Measurements from ENCODE around the gene GPR162. TPM values are rescaled to one million over a fixed set of nuclear protein-coding genes. Genes with fewer than 3 reads are reported as not detected.
A peak's percentile ranks its signal among the peaks of the same experiment; 100 is the strongest.

The GPR162 gene
- polyA plus RNA-seq (ENCODE audit: low read depth in 6 of 6), result not detected

- peak within 1 kb of the TSS in 7 of 8 donors; percentile 29 to 73 (median 53) for H3K4me3 Mint-ChIP-seq
- no peak for DNase-seq
- peaks cover 0 to 9% of the 10 kb centered on the region in 2 donors for H3K36me3 Mint-ChIP-seq
- no peaks in the 10 kb centered on the region for H3K9me3 Mint-ChIP-seq
- peaks cover 19 to 28% (median 24%) of the 10 kb centered on the region in 3 donors for H3K4me1 Mint-ChIP-seq
- H3K27me3 Mint-ChIP-seq, result peaks cover 53 to 89% (median 84%) of the 10 kb centered on the region in 3 donors
- peak within 1 kb of the TSS in 3 of 6 donors; percentile 56 to 84 (median 81) for H3K27ac Mint-ChIP-seq
- no peak for ATAC-seq (ENCODE audit: low read depth in 2 of 2)
Measured at GRCh38 chr12:6821591-6822425, at the start of gene GPR162. TSS of gene GPR162 (plus strand) at chr12:6821821. CDS start at chr12:6823899, 2,078 bp downstream.

- Mint-ChIP-seq H3K4me3 (peak within 1 kb of the TSS in 4 of 8 donors; percentile 24 to 69 (median 65)), H3K4me1 (peaks cover 27 to 36% (median 31%) of the 10 kb centered on the region in 3 donors), H3K27ac (peak within 1 kb of the TSS in 1 of 6 donors; percentile 65), H3K27me3 (peaks cover 53 to 99% (median 95%) of the 10 kb centered on the region in 3 donors), H3K9me3 (peaks cover 0 to 1% (median 0%) of the 10 kb centered on the region in 7 donors), H3K36me3 (peaks cover 0 to 8% of the 10 kb centered on the region in 2 donors)
- peak; percentile 27 to 41 for ATAC-seq (ENCODE audit: low read depth in 2 of 2)
- DNase-seq, result no peak
Measured at GRCh38 chr12:6772331-6772695, 49.3 kb upstream of the GPR162 start, which contains the start of gene LAG3. TSS of gene LAG3 (plus strand) at chr12:6772520. CDS start at chr12:6772853, 333 bp downstream.

GRCh38 chr12:6772726-6773589 lies 48.7 kb upstream of the GPR162 start:
- H3K27ac Mint-ChIP-seq, result peak overlapping the region in 1 of 6 donors; percentile 65
- peaks cover 0 to 8% of the 10 kb centered on the region in 2 donors for H3K36me3 Mint-ChIP-seq
- peaks cover 0 to 1% (median 0%) of the 10 kb centered on the region in 7 donors for H3K9me3 Mint-ChIP-seq
- ATAC-seq (ENCODE audit: low read depth in 2 of 2) (no peak), DNase-seq (no peak)
- H3K27me3 Mint-ChIP-seq, result peaks cover 54 to 99% (median 95%) of the 10 kb centered on the region in 3 donors
- H3K4me1 Mint-ChIP-seq, result peaks cover 22 to 30% (median 25%) of the 10 kb centered on the region in 3 donors
- H3K4me3 Mint-ChIP-seq, result peak overlapping the region in 2 of 8 donors; percentile 2 to 40

GRCh38 chr12:6773590-6774351 lies 47.9 kb upstream of the GPR162 start:
- DNase-seq (no peak), ATAC-seq (ENCODE audit: low read depth in 2 of 2) (no peak)
- Mint-ChIP-seq H3K27ac (no peak overlapping the region), H3K36me3 (peaks cover 0 to 8% of the 10 kb centered on the region in 2 donors), H3K27me3 (peaks cover 52 to 99% (median 95%) of the 10 kb centered on the region in 3 donors), H3K4me3 (peak overlapping the region in 2 of 8 donors; percentile 2 to 6), H3K4me1 (peaks cover 27 to 37% (median 31%) of the 10 kb centered on the region in 3 donors), H3K9me3 (peaks cover 0 to 1% (median 0%) of the 10 kb centered on the region in 7 donors)

GRCh38 chr12:6774499-6775062 lies 47.0 kb upstream of the GPR162 start:
- Mint-ChIP-seq H3K9me3 (no peaks in the 10 kb centered on the region), H3K36me3 (peaks cover 0 to 8% of the 10 kb centered on the region in 2 donors), H3K27me3 (peaks cover 46 to 93% (median 88%) of the 10 kb centered on the region in 3 donors), H3K4me1 (peaks cover 30 to 42% (median 35%) of the 10 kb centered on the region in 3 donors), H3K4me3 (peak overlapping the region in 1 of 8 donors; percentile 63), H3K27ac (no peak overlapping the region)
- no peak for ATAC-seq (ENCODE audit: low read depth in 2 of 2)
- DNase-seq, result no peak

GRCh38 chr12:6775185-6776174 lies 46.1 kb upstream of the GPR162 start:
- Mint-ChIP-seq H3K4me1 (peaks cover 30 to 42% (median 35%) of the 10 kb centered on the region in 3 donors), H3K27me3 (peaks cover 46 to 84% (median 79%) of the 10 kb centered on the region in 3 donors), H3K36me3 (peaks cover 0 to 8% of the 10 kb centered on the region in 2 donors), H3K4me3 (peak overlapping the region in 2 of 8 donors; percentile 24 to 42), H3K9me3 (no peaks in the 10 kb centered on the region), H3K27ac (peak overlapping the region in 1 of 6 donors; percentile 36)
- ATAC-seq (ENCODE audit: low read depth in 2 of 2) (no peak), DNase-seq (no peak)

GRCh38 chr12:6777386-6777785 lies 44.2 kb upstream of the GPR162 start:
- H3K27ac Mint-ChIP-seq, result no peak overlapping the region
- peaks cover 0 to 8% of the 10 kb centered on the region in 2 donors for H3K36me3 Mint-ChIP-seq
- peaks cover 38 to 65% (median 61%) of the 10 kb centered on the region in 3 donors for H3K27me3 Mint-ChIP-seq
- peak overlapping the region in 2 of 8 donors; percentile 19 to 29 for H3K4me3 Mint-ChIP-seq
- H3K9me3 Mint-ChIP-seq, result no peaks in the 10 kb centered on the region
- H3K4me1 Mint-ChIP-seq, result peaks cover 25 to 30% (median 29%) of the 10 kb centered on the region in 3 donors
- no peak for DNase-seq
- ATAC-seq (ENCODE audit: low read depth in 2 of 2), result no peak

GRCh38 chr12:6778217-6778573 lies 43.4 kb upstream of the GPR162 start:
- Mint-ChIP-seq H3K4me3 (peak overlapping the region in 6 of 8 donors; percentile 54 to 95 (median 88)), H3K36me3 (peaks cover 0 to 8% of the 10 kb centered on the region in 2 donors), H3K4me1 (peaks cover 22 to 24% (median 23%) of the 10 kb centered on the region in 3 donors), H3K27me3 (peaks cover 38 to 59% (median 54%) of the 10 kb centered on the region in 3 donors), H3K27ac (peak overlapping the region in 1 of 6 donors; percentile 29), H3K9me3 (no peaks in the 10 kb centered on the region)
- DNase-seq (no peak), ATAC-seq (ENCODE audit: low read depth in 2 of 2) (no peak)

GRCh38 chr12:6778574-6779550 lies 42.8 kb upstream of the GPR162 start:
- peak; percentile 93 for ATAC-seq (ENCODE audit: low read depth in 2 of 2)
- Mint-ChIP-seq H3K4me3 (peak overlapping the region; percentile 54 to 95 (median 86)), H3K27ac (peak overlapping the region in 4 of 6 donors; percentile 5 to 96 (median 88)), H3K27me3 (peaks cover 38 to 59% (median 57%) of the 10 kb centered on the region in 3 donors), H3K36me3 (peaks cover 0 to 8% of the 10 kb centered on the region in 2 donors), H3K4me1 (peaks cover 20 to 22% (median 21%) of the 10 kb centered on the region in 3 donors), H3K9me3 (no peaks in the 10 kb centered on the region)
- DNase-seq, result peak; percentile 83

- H3K27ac Mint-ChIP-seq, result peak overlapping the region in 2 of 6 donors; percentile 50 to 90
- ATAC-seq (ENCODE audit: low read depth in 2 of 2) (no peak), DNase-seq (no peak)
- H3K4me1 Mint-ChIP-seq, result peaks cover 14 to 17% (median 16%) of the 10 kb centered on the region in 3 donors
- H3K4me3 Mint-ChIP-seq, result peak overlapping the region in 5 of 8 donors; percentile 9 to 87 (median 57)
- peaks cover 0 to 6% of the 10 kb centered on the region in 2 donors for H3K36me3 Mint-ChIP-seq
- H3K9me3 Mint-ChIP-seq, result no peaks in the 10 kb centered on the region
- peaks cover 30 to 52% (median 49%) of the 10 kb centered on the region in 3 donors for H3K27me3 Mint-ChIP-seq
Measured at GRCh38 chr12:6779708-6780432, 41.8 kb upstream of the GPR162 start.

Data from naive B cell (primary cell).